Measurements from ENCODE around the gene S100A13.
"Not testable (repeated sequence)": the region's sequence is repeated elsewhere in the genome, so short reads cannot be mapped to it uniquely, and the experiment has no call there.

Gene S100A13

DNA sequence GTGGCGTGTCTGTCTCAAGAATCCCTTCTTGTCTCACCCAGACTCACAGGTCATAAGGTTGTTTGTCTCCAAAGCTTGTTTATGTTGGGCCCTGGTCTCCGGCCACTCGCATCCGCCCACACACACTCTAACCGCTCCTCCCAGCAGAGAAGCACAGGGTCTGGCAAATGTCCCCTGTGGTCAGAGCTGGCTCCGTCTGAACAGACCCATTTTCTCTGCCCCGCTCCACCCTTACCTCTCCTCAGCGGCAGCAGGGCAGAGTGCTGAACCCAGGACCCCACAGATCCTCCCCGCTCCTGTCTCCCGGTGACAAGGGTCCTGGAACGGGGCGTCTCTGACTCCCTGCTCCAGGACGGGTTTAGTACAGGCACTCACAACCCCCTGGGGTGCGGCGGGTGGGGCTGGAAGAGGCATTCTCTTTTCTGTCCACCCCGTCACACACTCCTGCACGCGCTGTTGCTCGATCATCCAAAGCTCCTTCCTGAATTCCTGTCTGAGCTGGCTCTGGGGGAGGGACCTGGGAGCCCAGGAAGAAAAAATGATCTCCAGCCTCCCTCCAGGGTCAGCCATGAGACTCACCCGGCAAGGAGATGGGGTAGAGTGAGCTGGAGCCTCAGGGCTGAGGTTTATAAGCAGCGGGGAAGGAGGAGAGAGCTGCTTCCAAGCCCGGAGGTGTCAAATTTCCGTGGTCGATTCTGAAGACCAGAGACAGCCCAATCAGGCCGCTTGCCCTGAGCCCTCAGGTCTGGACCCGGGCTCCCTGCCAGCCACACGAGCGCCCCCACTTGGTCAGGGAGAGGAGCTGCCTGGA lies at the start of gene S100A13:
TSS of gene S100A13 (minus strand) at position 602 of the 811 bp plus-strand sequence. CDS start 1,033 bp downstream, outside the sequence.
- no peak for FAIRE-seq

DNA sequence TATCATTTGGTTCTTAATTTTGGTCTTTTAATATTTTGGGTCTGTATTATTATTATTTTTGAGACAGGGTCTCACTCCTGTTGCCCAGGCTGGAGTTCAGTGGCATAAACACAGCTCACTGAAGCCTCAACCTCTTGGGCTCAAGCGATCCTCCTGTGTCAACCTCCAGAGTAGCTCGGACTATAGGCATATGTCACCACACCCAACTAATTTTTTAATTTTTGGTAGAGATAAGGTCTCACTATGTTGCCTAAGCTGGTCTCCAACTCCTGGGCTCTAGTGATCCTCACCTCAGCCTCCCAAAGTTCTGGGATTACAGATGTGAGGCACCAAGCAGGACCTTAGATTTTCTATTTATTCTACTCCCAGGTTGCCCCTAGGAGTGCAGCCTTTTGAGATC lies 46.2 kb upstream of the S100A13 start:
- no peak for FAIRE-seq

DNA sequence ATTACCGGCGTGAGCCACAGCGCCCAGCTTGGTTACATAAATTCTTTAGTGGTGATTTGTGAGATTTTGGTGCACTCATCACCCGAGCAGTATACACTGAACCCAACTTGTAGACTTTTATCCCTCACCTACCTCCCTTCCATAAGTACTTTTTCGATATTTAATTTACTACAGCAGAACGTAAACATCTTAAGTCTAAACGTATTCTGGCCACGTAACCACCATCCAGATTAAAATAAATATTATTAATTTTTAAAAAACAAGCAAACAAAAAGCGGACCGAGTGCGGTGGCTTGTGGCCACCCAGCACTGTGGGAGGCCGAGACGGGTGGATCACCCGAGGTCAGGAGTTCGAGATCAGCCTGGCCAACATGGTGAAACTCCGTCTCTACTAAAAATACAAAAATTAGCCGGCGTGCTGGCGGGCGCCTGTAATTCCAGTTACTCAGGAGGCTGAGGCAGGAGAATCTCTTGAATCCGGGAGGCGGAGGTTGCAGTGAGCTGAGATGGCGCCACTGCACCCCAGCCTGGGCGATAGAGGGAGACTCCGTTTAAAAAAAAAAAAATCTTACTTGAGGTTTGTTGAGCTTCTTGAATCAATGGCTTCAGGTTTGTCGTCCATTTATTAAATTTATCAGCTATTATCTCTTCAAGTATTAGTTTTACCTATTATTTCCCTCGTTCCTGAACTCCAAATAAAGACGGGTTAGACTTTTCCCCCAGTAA lies 44.5 kb upstream of the S100A13 start:
- FAIRE-seq = not testable (repeated sequence)

DNA sequence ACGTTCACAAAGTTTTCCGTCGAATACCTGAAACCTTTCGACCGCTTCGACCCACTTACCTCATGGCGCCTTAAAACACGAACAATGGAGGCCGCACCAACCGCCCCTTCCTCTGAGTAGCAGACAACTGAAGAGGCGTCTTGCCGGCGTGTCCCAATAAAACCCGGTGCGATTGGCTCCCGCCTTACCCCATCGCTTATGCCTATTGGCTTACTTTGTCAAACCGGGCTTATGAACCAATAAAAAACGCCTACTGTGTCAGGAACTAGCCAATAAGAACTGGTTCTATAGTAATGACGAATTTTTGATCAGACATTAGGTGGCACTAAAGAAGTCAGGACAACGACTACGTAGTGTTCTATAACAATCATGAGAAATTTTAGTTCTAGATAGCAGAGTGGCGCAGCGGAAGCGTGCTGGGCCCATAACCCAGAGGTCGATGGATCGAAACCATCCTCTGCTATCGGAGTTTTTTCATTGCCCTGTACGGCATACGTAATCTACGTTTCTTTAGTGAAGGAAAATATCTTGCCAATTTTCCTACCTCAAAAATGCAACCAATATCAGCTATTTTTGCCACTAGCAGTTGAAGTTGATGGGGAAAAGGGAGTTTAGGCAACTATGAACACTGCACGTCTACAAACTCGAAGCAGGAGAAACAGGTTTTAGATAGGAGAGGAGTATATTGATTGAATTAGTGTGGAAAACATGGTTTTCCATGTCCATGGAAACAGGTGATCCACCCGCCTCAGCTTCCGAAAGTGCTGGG lies 43.7 kb upstream of the S100A13 start, which contains the start of gene ILF2:
TSS of gene ILF2 (minus strand) at position 135 of the 769 bp plus-strand sequence. CDS start at position 64, 71 bp downstream.
- FAIRE-seq = peak; percentile 100

DNA sequence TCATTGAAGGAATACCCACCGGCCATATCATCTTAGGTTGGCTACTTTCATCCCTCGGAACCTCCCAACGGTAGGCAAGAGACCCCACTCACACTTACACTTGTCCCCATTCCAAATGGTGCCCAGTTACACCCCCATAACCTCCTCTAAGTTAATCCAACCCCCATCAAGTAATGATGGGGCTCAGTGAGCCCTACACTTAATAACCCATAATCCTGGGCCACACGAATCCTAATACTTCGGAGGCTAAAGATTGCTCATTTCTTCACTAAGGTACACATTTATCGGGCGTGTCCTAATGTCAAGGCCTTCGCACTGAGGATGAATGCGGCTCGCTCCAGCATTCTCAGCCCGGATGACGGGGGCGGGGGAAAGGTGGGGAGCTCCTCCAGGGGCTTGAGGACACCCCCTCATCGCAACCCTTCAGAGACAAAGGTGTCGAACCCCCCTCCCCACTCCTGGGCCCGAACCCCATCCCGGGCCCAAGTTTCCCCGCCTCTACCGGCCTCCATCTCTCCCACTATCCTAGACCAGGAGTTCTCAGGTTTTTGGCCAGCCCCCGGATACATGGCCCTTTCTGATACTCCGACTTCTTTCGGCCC lies 43.1 kb upstream of the S100A13 start:
- no peak for FAIRE-seq

- no peak for FAIRE-seq
Observed at GRCh38 chr1:153669606-153670005, 42.3 kb upstream of the S100A13 start.

- FAIRE-seq = not testable (repeated sequence)
Observed at GRCh38 chr1:153668672-153669071, 41.4 kb upstream of the S100A13 start.

- FAIRE-seq = no peak
Observed at GRCh38 chr1:153667439-153667838, 40.1 kb upstream of the S100A13 start.

GRCh38 chr1:153663211-153663610 lies 35.9 kb upstream of the S100A13 start:
- FAIRE-seq = no peak

DNA sequence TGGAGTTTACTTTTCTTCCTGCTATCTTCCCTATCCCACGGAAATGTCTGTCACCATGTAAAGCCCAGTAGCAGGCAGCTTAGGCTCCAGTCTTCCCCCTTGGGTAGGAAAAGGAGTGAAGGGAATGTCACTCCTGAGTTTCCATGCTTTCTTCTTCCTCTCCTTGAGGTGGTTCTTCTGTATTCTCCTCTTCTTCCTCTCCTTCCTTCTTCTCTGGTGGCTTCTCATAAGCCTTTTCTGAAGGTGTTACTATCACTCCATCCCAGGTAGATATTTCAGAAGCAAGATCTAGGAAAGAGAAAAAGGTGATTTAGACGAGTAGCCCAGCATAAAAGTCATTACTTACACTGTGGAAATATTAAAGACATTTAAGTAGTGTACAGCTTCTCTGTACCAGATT lies 35.0 kb upstream of the S100A13 start:
- no peak for FAIRE-seq

GRCh38 chr1:153661111-153661708 lies 33.9 kb upstream of the S100A13 start:
- FAIRE-seq = no peak

- no peak for FAIRE-seq
Observed at GRCh38 chr1:153659656-153660055, 32.4 kb upstream of the S100A13 start.

DNA sequence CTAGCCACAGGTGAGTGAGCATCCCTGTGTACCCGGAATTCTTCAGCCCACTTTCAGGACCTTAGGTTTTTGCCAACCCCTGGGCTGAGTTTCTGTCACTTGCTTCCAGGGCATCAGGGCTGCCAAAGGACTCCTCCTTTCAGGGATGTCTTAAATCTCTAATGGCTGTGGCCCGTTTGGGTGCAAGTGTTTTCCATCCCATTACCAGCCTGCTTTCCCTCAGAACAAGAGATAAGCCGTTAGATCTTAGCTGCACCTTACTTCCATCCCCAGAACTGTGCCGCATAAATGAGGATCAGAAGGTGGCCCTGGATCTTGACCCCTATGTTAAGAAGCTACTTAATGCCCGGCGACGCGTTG lies 31.9 kb upstream of the S100A13 start:
- FAIRE-seq = no peak

DNA sequence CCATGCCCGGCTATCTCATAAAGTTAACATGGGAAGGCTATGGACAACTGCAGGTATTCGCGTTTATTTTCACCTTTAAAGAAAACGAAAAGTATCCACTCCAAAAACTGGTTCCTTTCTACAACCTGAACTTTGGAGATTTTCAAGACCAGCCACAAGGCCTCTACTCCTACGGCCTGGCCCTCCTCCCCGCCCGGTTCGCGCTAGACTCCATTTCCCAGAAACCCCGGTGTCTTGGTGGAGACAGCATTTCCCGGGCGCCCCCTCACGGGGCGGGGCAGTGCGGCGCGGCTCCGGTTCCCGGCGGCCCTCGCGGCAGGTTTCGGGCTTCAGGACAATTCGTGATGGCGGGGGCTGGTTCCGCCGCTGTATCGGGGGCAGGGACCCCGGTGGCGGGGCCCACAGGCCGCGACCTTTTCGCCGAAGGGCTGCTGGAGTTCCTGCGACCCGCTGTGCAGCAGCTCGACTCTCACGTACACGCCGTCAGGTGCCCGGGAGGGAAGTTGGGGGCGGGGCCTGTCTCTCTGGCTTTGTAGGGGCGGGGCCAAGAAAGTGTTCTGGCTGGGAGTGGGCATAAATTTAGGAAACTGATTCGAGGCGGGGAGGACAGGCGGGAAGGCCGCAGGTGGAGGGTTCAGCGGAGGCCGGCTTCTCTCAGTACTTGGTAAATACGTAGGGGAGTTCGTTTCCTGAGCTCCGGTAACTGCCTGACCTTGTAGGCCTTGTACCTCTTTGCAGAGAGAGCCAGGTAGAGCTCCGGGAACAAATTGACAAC lies 31.3 kb upstream of the S100A13 start, which contains the start of gene SNAPIN:
TSS of gene SNAPIN (plus strand) at position 304 of the 775 bp plus-strand sequence. CDS start at position 345, 41 bp downstream.
- FAIRE-seq = no peak

- no peak for FAIRE-seq
Observed at GRCh38 chr1:153655333-153655732, 28.0 kb upstream of the S100A13 start.

GRCh38 chr1:153652805-153653500 lies 25.6 kb upstream of the S100A13 start:
- no peak for FAIRE-seq

DNA sequence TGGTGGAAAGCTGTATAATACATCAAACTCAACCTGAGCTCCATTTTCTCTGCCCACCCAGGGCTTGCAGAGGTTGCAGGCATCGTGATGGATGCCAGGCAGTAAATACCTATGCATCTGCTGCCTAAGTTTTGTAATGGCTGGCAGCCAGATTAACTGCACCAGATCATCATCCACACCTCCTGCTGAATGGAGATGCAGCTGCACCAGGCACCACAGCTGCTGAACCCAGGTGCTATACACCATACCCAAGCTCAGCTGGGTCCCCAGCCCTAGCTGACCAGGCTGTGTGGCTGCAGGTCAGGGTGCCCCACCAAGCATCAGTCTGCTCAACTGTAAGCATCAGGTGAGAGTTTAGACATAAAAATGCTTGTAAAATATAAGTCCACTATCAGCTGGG lies 24.5 kb upstream of the S100A13 start:
- no peak for FAIRE-seq

DNA sequence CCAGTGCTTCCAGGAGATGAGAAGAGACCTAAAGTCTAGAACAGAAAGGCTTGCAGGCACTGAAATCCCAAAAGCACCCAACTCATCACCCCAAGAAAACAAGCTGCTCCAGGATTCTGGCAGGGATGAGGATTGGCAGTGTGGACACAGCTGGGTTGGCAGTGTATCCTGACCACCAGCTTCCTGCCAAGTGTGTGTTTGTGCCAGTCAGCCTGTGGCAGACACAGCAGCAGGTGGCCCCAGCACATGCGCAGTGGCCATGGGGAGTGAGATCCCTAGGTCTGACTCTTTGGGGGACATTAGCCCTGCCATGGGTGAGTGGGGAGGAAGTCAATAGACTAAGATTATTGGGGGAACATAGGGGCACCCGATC lies 22.5 kb upstream of the S100A13 start:
- no peak for FAIRE-seq

DNA sequence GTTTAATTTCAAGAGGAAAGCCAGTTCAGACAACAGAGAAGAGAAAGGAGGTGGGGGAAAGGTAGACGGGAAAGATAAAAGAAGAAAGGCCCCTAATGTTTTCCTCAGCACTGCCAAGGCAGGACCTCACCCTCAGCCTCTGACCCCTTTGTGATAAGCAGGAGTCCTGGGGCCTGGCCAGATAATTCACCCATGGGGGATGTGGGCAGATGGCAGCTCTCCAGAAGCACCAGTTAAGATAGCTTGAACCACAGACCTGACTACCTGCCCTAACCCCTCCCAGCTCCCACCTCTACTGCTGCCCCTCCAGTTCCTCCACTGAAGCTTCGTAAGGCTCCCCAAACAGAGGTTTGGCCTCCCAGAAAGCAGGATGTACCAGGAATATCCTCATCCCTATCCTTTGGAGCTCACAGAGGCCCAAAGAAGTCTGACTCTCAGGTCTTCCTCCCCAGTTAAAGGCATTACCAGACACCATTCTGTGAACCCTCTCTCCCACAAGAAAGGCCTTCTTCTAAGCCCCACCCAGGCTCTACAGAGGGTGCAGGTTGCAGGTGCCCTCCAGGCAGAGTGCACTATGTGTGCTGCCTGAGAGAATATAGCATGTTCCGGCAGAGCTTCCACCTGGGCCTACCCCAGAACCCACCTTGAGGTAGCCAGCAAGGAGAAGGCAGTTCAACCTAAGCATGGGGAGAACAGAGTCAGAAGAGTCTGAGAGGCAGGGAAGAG lies 22.0 kb upstream of the S100A13 start:
- no peak for FAIRE-seq

- no peak for FAIRE-seq
Observed at GRCh38 chr1:153648000-153648643, 20.8 kb upstream of the S100A13 start.

Measured in islet of Langerhans (tissue), 1 donor.